ENCODE results near the gene ARHGAP26. TPM values are rescaled to one million over a fixed set of nuclear protein-coding genes. Genes with fewer than 3 reads are reported as not detected.

The ARHGAP26 gene
- polyA plus RNA-seq, 4 donors = 7.6 to 31.7 (median 11.5) TPM

DNA sequence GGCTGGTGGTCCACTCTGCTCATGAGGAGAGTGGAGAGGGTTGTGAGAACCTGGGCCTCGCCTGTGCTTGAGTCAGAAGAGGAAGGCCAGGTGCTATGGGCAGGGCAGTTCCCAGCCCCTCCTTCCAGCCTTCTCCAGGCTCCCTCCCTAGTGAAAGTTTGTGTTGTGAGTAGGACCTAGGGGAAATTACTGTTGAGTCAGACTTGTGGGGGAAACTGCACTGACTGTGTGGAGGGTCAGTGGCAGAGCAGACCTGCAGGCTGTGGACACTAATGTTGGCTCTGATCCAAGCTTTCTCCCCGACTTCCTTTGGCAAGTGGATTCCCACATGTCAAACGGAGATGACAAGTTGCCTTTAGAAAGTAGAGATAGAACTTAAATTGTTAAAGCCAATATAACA lies 102.6 kb downstream of the ARHGAP26 start:
- Histone ChIP-seq H3K4me1 (ENCODE audit: control insufficient read depth in 3 of 3, insufficient read depth in 2 of 3, low read depth in 1 of 3, low read length in 2 of 3) (peaks cover 21 to 69% (median 29%) of the 10 kb centered on the region in 3 donors), H3K27me3 (ENCODE audit: control insufficient read depth in 3 of 3, insufficient read depth in 3 of 3, low read length in 3 of 3) (no peaks in the 10 kb centered on the region), H3K27ac (ENCODE audit: low read depth in 1 of 3, low read length in 2 of 3) (peak overlapping the region in 2 of 3 donors; percentile 82 to 90), H3K9me3 (ENCODE audit: control insufficient read depth in 2 of 2, insufficient read depth in 1 of 2, low read depth in 1 of 2, low read length in 1 of 2) (no peaks in the 10 kb centered on the region), H3K4me3 (ENCODE audit: low read depth in 1 of 3, low read length in 3 of 3) (no peak overlapping the region), H3K36me3 (ENCODE audit: control insufficient read depth in 3 of 3, insufficient read depth in 2 of 3, low read depth in 1 of 3, low read length in 3 of 3) (peaks cover 0 to 2% (median 0%) of the 10 kb centered on the region in 3 donors)
- peak; percentile 45 to 78 for DNase-seq
- 18 to 33% (median 19%) methylated on average over 3 of the region's 3 CpGs for WGBS, 3 donors
- no peak for FAIRE-seq

DNA sequence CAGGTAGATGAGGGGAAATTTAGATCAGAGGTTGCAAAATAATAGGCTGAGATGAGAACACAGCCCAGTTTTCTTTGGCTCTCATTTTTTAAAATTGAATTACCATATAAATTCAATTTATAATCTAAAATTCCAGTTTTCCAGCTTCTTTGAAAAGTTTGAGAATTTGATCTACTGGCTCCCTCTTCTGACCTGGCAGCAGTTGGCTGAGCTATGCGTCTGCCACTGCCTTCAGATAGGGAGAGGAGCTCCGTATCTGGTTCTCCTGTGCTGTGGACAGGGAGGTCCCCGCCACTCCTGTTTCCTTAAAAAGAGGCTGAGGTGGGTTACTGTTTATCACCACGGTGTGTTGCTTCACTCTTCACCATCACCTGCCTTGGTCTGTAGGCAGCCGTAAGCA lies 103.7 kb downstream of the ARHGAP26 start:
- peaks cover 24 to 61% (median 25%) of the 10 kb centered on the region in 3 donors for H3K4me1 ChIP-seq (ENCODE audit: control insufficient read depth in 3 of 3, insufficient read depth in 2 of 3, low read depth in 1 of 3, low read length in 2 of 3)
- FAIRE-seq = no peak

DNA sequence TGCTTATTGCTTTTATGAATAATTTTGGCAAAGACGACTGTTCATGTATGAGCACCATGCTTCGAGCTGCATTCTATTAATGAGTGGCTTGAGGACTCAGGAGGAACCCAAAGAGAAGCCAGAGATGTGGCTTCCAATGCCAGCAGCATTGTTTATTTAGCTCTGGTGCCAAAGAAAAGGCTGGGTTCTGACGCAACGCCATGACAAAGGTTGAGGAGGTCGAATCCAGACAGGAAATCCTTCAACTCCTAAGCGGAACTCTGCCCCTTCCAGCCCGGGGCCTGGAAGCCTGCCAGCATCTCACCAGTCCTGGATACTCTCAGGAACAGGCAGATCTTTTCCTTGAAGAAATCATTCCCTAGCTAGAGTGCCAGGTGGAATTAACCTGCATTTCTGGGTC lies 104.4 kb downstream of the ARHGAP26 start:
- H3K4me1 ChIP-seq (ENCODE audit: control insufficient read depth in 3 of 3, insufficient read depth in 2 of 3, low read depth in 1 of 3, low read length in 2 of 3) = peaks cover 24 to 55% (median 25%) of the 10 kb centered on the region in 3 donors
- FAIRE-seq = peak; percentile 49
- H3K27ac ChIP-seq (ENCODE audit: low read depth in 1 of 3, low read length in 2 of 3) = peak overlapping the region; percentile 47 to 90 (median 67)

More for the DNA sequence above, 103.7 kb downstream of the ARHGAP26 start:
- Histone ChIP-seq H3K36me3 (ENCODE audit: control insufficient read depth in 3 of 3, insufficient read depth in 2 of 3, low read depth in 1 of 3, low read length in 3 of 3) (peaks cover 0 to 2% (median 0%) of the 10 kb centered on the region in 3 donors), H3K27ac (ENCODE audit: low read depth in 1 of 3, low read length in 2 of 3) (peak overlapping the region in 2 of 3 donors; percentile 47 to 90), H3K27me3 (ENCODE audit: control insufficient read depth in 3 of 3, insufficient read depth in 3 of 3, low read length in 3 of 3) (no peaks in the 10 kb centered on the region), H3K9me3 (ENCODE audit: control insufficient read depth in 2 of 2, insufficient read depth in 1 of 2, low read depth in 1 of 2, low read length in 1 of 2) (no peaks in the 10 kb centered on the region), H3K4me3 (ENCODE audit: low read depth in 1 of 3, low read length in 3 of 3) (no peak overlapping the region)
- no peak for DNase-seq
- 50 to 75% (median 65%) methylated on average over 5 of the region's 5 CpGs for WGBS, 3 donors

DNA sequence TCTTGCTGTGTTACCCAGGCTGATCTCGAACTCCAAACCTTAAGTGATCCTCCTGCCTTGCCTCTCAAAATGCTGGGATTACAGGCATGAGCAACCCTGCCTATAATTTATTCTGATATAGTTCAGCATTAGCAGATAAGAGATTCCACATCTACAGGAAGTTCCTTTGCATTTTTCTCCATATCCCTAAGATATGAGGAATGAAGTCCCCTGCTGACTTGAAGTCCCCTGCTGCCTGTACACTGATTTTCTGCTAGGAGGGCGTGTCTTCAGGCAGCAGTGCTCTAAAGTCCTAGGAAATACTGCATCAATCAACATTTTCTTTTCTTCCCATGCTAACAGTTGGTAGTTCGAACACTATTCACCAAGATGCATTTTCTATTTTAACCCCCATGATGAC lies 105.8 kb downstream of the ARHGAP26 start:
- peak overlapping the region in 1 of 3 donors; percentile 6 for H3K27ac ChIP-seq (ENCODE audit: low read depth in 1 of 3, low read length in 2 of 3)
- FAIRE-seq (no peak), DNase-seq (no peak)
- H3K36me3 ChIP-seq (ENCODE audit: control insufficient read depth in 3 of 3, insufficient read depth in 2 of 3, low read depth in 1 of 3, low read length in 3 of 3) = peaks cover 0 to 12% (median 5%) of the 10 kb centered on the region in 3 donors
- peaks cover 20 to 41% (median 22%) of the 10 kb centered on the region in 3 donors for H3K4me1 ChIP-seq (ENCODE audit: control insufficient read depth in 3 of 3, insufficient read depth in 2 of 3, low read depth in 1 of 3, low read length in 2 of 3)
- H3K9me3 ChIP-seq (ENCODE audit: control insufficient read depth in 2 of 2, insufficient read depth in 1 of 2, low read depth in 1 of 2, low read length in 1 of 2) = no peaks in the 10 kb centered on the region
- H3K27me3 ChIP-seq (ENCODE audit: control insufficient read depth in 3 of 3, insufficient read depth in 3 of 3, low read length in 3 of 3) = no peaks in the 10 kb centered on the region
- WGBS, 3 donors = 62 to 79% (median 72%) methylated on average over 3 of the region's 3 CpGs
- H3K4me3 ChIP-seq (ENCODE audit: low read depth in 1 of 3, low read length in 3 of 3) = no peak overlapping the region

More for the DNA sequence above, 104.4 kb downstream of the ARHGAP26 start:
- peaks cover 0 to 6% (median 4%) of the 10 kb centered on the region in 3 donors for H3K36me3 ChIP-seq (ENCODE audit: control insufficient read depth in 3 of 3, insufficient read depth in 2 of 3, low read depth in 1 of 3, low read length in 3 of 3)
- H3K9me3 ChIP-seq (ENCODE audit: control insufficient read depth in 2 of 2, insufficient read depth in 1 of 2, low read depth in 1 of 2, low read length in 1 of 2) = no peaks in the 10 kb centered on the region
- WGBS, 3 donors = 7 to 51% (median 28%) methylated on average over 7 of the region's 7 CpGs
- no peaks in the 10 kb centered on the region for H3K27me3 ChIP-seq (ENCODE audit: control insufficient read depth in 3 of 3, insufficient read depth in 3 of 3, low read length in 3 of 3)
- peak; percentile 89 to 99 for DNase-seq
- H3K4me3 ChIP-seq (ENCODE audit: low read depth in 1 of 3, low read length in 3 of 3) = no peak overlapping the region

DNA sequence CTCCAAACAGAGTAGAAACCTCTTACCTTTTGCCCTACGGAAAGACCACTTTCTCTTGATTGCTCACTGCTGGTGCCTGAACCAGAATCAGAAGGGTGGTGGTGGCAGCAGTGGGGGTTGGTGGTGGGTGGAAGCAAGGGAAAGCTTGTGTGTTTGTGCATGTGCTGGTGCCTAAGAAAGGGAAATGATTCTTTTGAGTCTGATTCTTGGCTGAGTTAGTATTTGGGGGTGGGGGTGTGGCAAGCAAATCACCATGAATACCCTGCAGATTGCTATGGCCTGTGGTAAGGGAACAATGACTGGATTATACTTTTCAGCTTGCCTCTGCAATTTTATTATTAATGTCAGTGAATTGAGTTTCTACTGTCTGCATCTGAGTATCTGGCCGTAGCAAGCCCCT lies 106.6 kb downstream of the ARHGAP26 start:
- FAIRE-seq = no peak
- Histone ChIP-seq H3K27me3 (ENCODE audit: control insufficient read depth in 3 of 3, insufficient read depth in 3 of 3, low read length in 3 of 3) (no peaks in the 10 kb centered on the region), H3K36me3 (ENCODE audit: control insufficient read depth in 3 of 3, insufficient read depth in 2 of 3, low read depth in 1 of 3, low read length in 3 of 3) (peaks cover 0 to 20% (median 5%) of the 10 kb centered on the region in 3 donors), H3K27ac (ENCODE audit: low read depth in 1 of 3, low read length in 2 of 3) (no peak overlapping the region), H3K4me1 (ENCODE audit: control insufficient read depth in 3 of 3, insufficient read depth in 2 of 3, low read depth in 1 of 3, low read length in 2 of 3) (peaks cover 16 to 33% (median 22%) of the 10 kb centered on the region in 3 donors), H3K9me3 (ENCODE audit: control insufficient read depth in 2 of 2, insufficient read depth in 1 of 2, low read depth in 1 of 2, low read length in 1 of 2) (no peaks in the 10 kb centered on the region), H3K4me3 (ENCODE audit: low read depth in 1 of 3, low read length in 3 of 3) (no peak overlapping the region)
- 84 to 87% (median 85%) methylated on average over 2 of the region's 2 CpGs for WGBS, 3 donors
- no peak for DNase-seq

DNA sequence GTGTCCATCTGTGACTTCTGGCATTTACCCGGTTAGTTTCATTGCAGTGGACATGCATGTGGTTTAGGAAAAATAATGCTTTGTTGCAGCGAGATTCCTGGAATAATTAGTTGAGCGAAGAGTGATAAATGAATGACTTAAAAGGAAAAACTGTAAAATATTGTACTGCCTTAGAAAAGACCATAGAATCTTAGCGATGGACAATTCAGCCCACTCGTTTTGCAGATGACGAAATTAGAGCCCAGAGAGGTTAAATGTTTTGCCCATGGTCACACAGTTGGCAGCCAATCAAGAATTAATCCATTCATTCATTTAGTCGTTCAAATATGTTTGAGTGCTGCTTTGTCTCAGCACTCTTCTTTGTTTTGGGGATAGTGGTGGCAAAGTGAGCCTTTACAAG lies 107.9 kb downstream of the ARHGAP26 start:
- DNase-seq (no peak), FAIRE-seq (no peak)
- 79 to 80% (median 79%) methylated on average over 7 of the region's 7 CpGs for WGBS, 3 donors
- Histone ChIP-seq H3K36me3 (ENCODE audit: control insufficient read depth in 3 of 3, insufficient read depth in 2 of 3, low read depth in 1 of 3, low read length in 3 of 3) (peaks cover 0 to 22% (median 11%) of the 10 kb centered on the region in 3 donors), H3K9me3 (ENCODE audit: control insufficient read depth in 2 of 2, insufficient read depth in 1 of 2, low read depth in 1 of 2, low read length in 1 of 2) (no peaks in the 10 kb centered on the region), H3K27ac (ENCODE audit: low read depth in 1 of 3, low read length in 2 of 3) (no peak overlapping the region), H3K27me3 (ENCODE audit: control insufficient read depth in 3 of 3, insufficient read depth in 3 of 3, low read length in 3 of 3) (no peaks in the 10 kb centered on the region), H3K4me1 (ENCODE audit: control insufficient read depth in 3 of 3, insufficient read depth in 2 of 3, low read depth in 1 of 3, low read length in 2 of 3) (peaks cover 11 to 20% (median 13%) of the 10 kb centered on the region in 3 donors), H3K4me3 (ENCODE audit: low read depth in 1 of 3, low read length in 3 of 3) (no peak overlapping the region)

DNA sequence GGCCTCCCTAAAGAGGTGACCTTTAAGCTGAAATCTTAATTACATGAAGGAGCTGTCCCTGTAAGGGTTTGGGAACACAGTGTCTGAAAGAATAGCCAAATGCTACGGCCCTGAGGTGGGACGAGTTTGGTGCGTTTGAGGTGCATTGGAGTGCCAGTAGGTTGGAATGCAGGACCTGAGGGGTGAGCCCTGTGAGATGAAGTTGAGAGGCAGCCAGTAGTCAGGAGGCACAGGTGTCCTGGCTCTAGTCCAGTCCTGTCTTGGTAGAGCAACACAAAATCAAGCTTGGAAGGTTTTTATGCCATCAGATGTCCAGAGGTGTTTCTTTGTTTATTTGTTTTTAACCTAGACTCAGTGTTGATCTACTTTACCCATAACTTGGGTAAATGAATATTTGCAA lies 108.5 kb downstream of the ARHGAP26 start:
- H3K4me3 ChIP-seq (ENCODE audit: low read depth in 1 of 3, low read length in 3 of 3) = no peak overlapping the region
- peaks cover 7 to 18% (median 8%) of the 10 kb centered on the region in 3 donors for H3K4me1 ChIP-seq (ENCODE audit: control insufficient read depth in 3 of 3, insufficient read depth in 2 of 3, low read depth in 1 of 3, low read length in 2 of 3)
- 22 to 66% (median 34%) methylated on average over 3 of the region's 3 CpGs for WGBS, 3 donors
- no peak for DNase-seq
- H3K36me3 ChIP-seq (ENCODE audit: control insufficient read depth in 3 of 3, insufficient read depth in 2 of 3, low read depth in 1 of 3, low read length in 3 of 3) = peaks cover 0 to 22% (median 11%) of the 10 kb centered on the region in 3 donors
- no peak for FAIRE-seq
- H3K9me3 ChIP-seq (ENCODE audit: control insufficient read depth in 2 of 2, insufficient read depth in 1 of 2, low read depth in 1 of 2, low read length in 1 of 2) = no peaks in the 10 kb centered on the region
- H3K27me3 ChIP-seq (ENCODE audit: control insufficient read depth in 3 of 3, insufficient read depth in 3 of 3, low read length in 3 of 3) = no peaks in the 10 kb centered on the region
- no peak overlapping the region for H3K27ac ChIP-seq (ENCODE audit: low read depth in 1 of 3, low read length in 2 of 3)

DNA sequence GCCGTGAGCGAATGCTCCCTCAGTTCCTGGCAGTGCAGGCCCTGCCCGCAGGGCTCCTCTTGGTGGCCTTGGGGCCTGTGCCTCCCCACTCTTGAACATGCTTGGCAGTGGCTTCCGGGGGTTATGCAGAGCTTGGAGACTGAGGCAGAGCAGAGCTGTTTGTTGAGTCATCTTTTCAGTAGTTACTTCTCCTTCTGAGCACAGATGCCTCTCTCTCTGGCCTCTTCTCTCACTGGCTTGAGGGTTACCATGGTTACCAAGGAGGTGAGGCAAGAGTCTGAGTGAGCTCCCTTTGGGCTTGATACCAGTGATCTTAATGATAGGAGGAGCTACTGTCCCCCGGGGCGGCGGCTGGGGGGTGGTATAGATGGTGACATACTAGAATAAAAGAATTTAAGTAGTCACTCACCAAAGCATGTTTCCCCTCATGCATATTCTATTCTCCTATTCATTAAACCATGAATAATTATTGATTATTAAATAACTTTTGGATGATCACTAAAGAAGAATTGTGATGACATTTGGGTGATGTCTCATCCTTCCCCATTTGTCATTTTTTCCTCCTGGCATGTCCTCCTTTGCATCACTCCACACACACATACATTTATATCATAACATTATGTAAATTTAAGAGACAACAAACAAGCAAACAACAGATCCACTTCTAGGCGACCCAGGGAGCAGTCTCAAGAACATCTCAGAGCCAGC lies 111.1 kb downstream of the ARHGAP26 start:
- WGBS, 3 donors = 73 to 88% (median 85%) methylated on average over 8 of the region's 8 CpGs

More for the DNA sequence above, 111.1 kb downstream of the ARHGAP26 start:
- no peak overlapping the region for H3K4me3 ChIP-seq (ENCODE audit: low read depth in 1 of 3, low read length in 3 of 3)
- H3K27ac ChIP-seq (ENCODE audit: low read depth in 1 of 3, low read length in 2 of 3) = no peak overlapping the region
- H3K36me3 ChIP-seq (ENCODE audit: control insufficient read depth in 3 of 3, insufficient read depth in 2 of 3, low read depth in 1 of 3, low read length in 3 of 3) = peaks cover 0 to 26% (median 15%) of the 10 kb centered on the region in 3 donors
- H3K4me1 ChIP-seq (ENCODE audit: control insufficient read depth in 3 of 3, insufficient read depth in 2 of 3, low read depth in 1 of 3, low read length in 2 of 3) = peaks cover 0 to 7% (median 4%) of the 10 kb centered on the region in 3 donors
- no peaks in the 10 kb centered on the region for H3K27me3 ChIP-seq (ENCODE audit: control insufficient read depth in 3 of 3, insufficient read depth in 3 of 3, low read length in 3 of 3)
- no peak for DNase-seq
- FAIRE-seq = no peak
- H3K9me3 ChIP-seq (ENCODE audit: control insufficient read depth in 2 of 2, insufficient read depth in 1 of 2, low read depth in 1 of 2, low read length in 1 of 2) = no peaks in the 10 kb centered on the region
